NCI-H82 treated with DMSO at 0.1 percent for 48 hours (cell line): ENCODE results near the gene IGFBPL1.

Experiments used
- DNase-seq: peaks from one replicate; lab custom pipeline; 2025; ENCODE audit not compliant: unreplicated experiment; lab: John Stamatoyannopoulos, UW

The IGFBPL1 gene

GRCh38 chr9:38432922-38433510 lies 8.8 kb upstream of the IGFBPL1 start:
- DNase-seq, result peak; percentile 4

- no peak for DNase-seq
These were observed 6.9 kb upstream of the IGFBPL1 start for GRCh38 chr9:38431116-38431515.

GRCh38 chr9:38428062-38428461 lies 3.8 kb upstream of the IGFBPL1 start:
- no peak for DNase-seq

- DNase-seq, result no peak
These were observed 664 bp upstream of the IGFBPL1 start for GRCh38 chr9:38424918-38425317.

GRCh38 chr9:38423273-38423972 lies 831 bp downstream of the IGFBPL1 start:
- DNase-seq, result no peak

GRCh38 chr9:38422555-38423260 lies 1.5 kb downstream of the IGFBPL1 start:
- DNase-seq, result no peak

GRCh38 chr9:38421498-38422211 lies 2.6 kb downstream of the IGFBPL1 start:
- peak; percentile 36 for DNase-seq

GRCh38 chr9:38419181-38419580 lies 5.1 kb downstream of the IGFBPL1 start:
- no peak for DNase-seq

GRCh38 chr9:38418366-38418765 lies 5.9 kb downstream of the IGFBPL1 start:
- DNase-seq, result no peak

- no peak for DNase-seq
These were observed 7.0 kb downstream of the IGFBPL1 start for GRCh38 chr9:38417003-38417945.

GRCh38 chr9:38416461-38416860 lies 7.8 kb downstream of the IGFBPL1 start:
- no peak for DNase-seq

GRCh38 chr9:38415856-38416255 lies 8.4 kb downstream of the IGFBPL1 start:
- no peak for DNase-seq

GRCh38 chr9:38414040-38414723 lies 10.1 kb downstream of the IGFBPL1 start:
- peak; percentile 63 for DNase-seq

GRCh38 chr9:38413283-38413682 lies 11.0 kb downstream of the IGFBPL1 start:
- no peak for DNase-seq

- peak; percentile 85 for DNase-seq
These were observed 11.5 kb downstream of the IGFBPL1 start for GRCh38 chr9:38412751-38413150.

GRCh38 chr9:38408719-38409118 lies 15.5 kb downstream of the IGFBPL1 start:
- no peak for DNase-seq

GRCh38 chr9:38406476-38407186 lies 17.6 kb downstream of the IGFBPL1 start:
- DNase-seq, result no peak

- DNase-seq, result no peak
These were observed 18.5 kb downstream of the IGFBPL1 start for GRCh38 chr9:38405785-38406184.

GRCh38 chr9:38404314-38404713 lies 19.9 kb downstream of the IGFBPL1 start:
- DNase-seq, result no peak
